B cell (primary cell): ENCODE results near the gene RABL6. TPM values are rescaled to one million over a fixed set of nuclear protein-coding genes. Genes with fewer than 3 reads are reported as not detected.
"Not testable (repeated sequence)": the region's sequence is repeated elsewhere in the genome, so short reads cannot be mapped to it uniquely, and the experiment has no call there.

ENCODE experiments used
- ATAC-seq: fragments of 200-7000 bp; cut with Tn5 transposase; one replicate; pipeline ENCODE4 v1.10.0; 2021; ENCODE audit warnings: low read depth, mild to moderate bottlenecking, moderate number of reproducible peaks, moderate library complexity
- CTCF ChIA-PET: fragments of 350-600 bp; sonication (Branson Sonifier 250); formaldehyde crosslinking; loops from one replicate; lab custom pipeline; 2021; ENCODE audit warnings: antibody characterized with exemption, inconsistent platforms; lab: Charles Lee
- POLR2A ChIA-PET: fragments of 350-600 bp; sonication (Branson Sonifier 250); formaldehyde crosslinking; loops from one replicate; lab custom pipeline; 2021; ENCODE audit warnings: antibody characterized with exemption; lab: Charles Lee
- DNase-seq: peaks from one replicate; pipeline ENCODE4 v3.0.0; 2013
- H2AFZ ChIP-seq: 2 replicates; pipeline ENCODE4 v1.6.1; 2012; ENCODE audit warnings: mild to moderate bottlenecking, low read depth, low read length; ENCODE audit not compliant: insufficient read depth, poor library complexity, severe bottlenecking
- H3K27ac ChIP-seq, 2 donors: 1 replicate in 1 of 2; 2 replicates in 1 of 2; pipeline ENCODE4 v1.5.1; 2012 to 2013; ENCODE audit warnings: low read length in 2 of 2, mild to moderate bottlenecking in 2 of 2, moderate library complexity in 1 of 2
- H3K27me3 ChIP-seq, 4 experiments: fragments of 200-600 bp in 1 of 4; sonication (generic) in 1 of 4; replicated peaks in 1 of 4; 1 replicate in 2 of 4; 2 replicates in 2 of 4; pipeline versions ENCODE4 v1.6.1 to v1.7.0; 2013 to 2016; ENCODE audit warnings: low read length in 3 of 4, mild to moderate bottlenecking in 2 of 4, mixed read lengths in 1 of 4, moderate library complexity in 1 of 4; ENCODE audit not compliant: insufficient read depth in 4 of 4, control insufficient read depth in 3 of 4; ENCODE audit errors: control extremely low read depth in 1 of 4
- H3K36me3 ChIP-seq, 2 experiments: replicated peaks in 1 of 2; 1 replicate in 1 of 2; 2 replicates in 1 of 2; pipeline versions ENCODE4 v1.6.1 to v1.7.1; 2013; ENCODE audit warnings: low read length in 1 of 2; ENCODE audit not compliant: insufficient read depth in 2 of 2, control insufficient read depth in 1 of 2; ENCODE audit errors: control extremely low read depth in 1 of 2, extremely low read depth in 1 of 2
- H3K4me1 ChIP-seq, 2 donors: fragments of 200-600 bp in 1 of 2; sonication (generic) in 1 of 2; 1 replicate in 1 of 2; 2 replicates in 1 of 2; pipeline versions ENCODE4 v1.5.1 to v1.6.1; 2013 to 2017; ENCODE audit warnings: low read length in 2 of 2; ENCODE audit not compliant: control insufficient read depth in 2 of 2, insufficient read depth in 2 of 2
- H3K4me2 ChIP-seq: replicated peaks from 2 replicates; pipeline ENCODE3; 2012; ENCODE audit warnings: mild to moderate bottlenecking, low read depth, low read length; ENCODE audit not compliant: poor library complexity, severe bottlenecking
- H3K4me3 ChIP-seq, 5 experiments: fragments of 200-600 bp in 1 of 5; sonication (generic) in 1 of 5; 1 replicate in 3 of 5; 2 replicates in 2 of 5; pipeline versions ENCODE4 v1.5.1 to v1.7.0; 2011 to 2016; ENCODE audit warnings: low read length in 4 of 5, mild to moderate bottlenecking in 4 of 5, low read depth in 2 of 5, control low read depth in 1 of 5, moderate library complexity in 1 of 5; ENCODE audit not compliant: insufficient read depth in 1 of 5; ENCODE audit errors: control extremely low read depth in 1 of 5, extremely low read depth in 1 of 5
- H3K79me2 ChIP-seq: fragments of 200-600 bp; sonication (generic); one replicate; pipeline ENCODE4 v1.6.0; 2016; ENCODE audit warnings: low read length; ENCODE audit not compliant: control insufficient read depth, insufficient read depth
- H3K9ac ChIP-seq: fragments of 200-600 bp; sonication (generic); 2 replicates; pipeline ENCODE4 v1.6.1; 2017; ENCODE audit warnings: mild to moderate bottlenecking, low read length, moderate library complexity
- H3K9me3 ChIP-seq, 3 donors: one replicate each; pipeline versions ENCODE4 v1.6.1 to v1.7.1; 2013; ENCODE audit warnings: low read length in 2 of 3; ENCODE audit not compliant: control insufficient read depth in 2 of 3, insufficient read depth in 1 of 3; ENCODE audit errors: control extremely low read depth in 1 of 3
- H4K20me1 ChIP-seq: 2 replicates; pipeline ENCODE4 v1.6.0; 2012; ENCODE audit warnings: mild to moderate bottlenecking, low read length; ENCODE audit not compliant: insufficient read depth, control insufficient read depth, poor library complexity, severe bottlenecking
- H3K27ac Mint-ChIP-seq: one replicate; pipeline ENCODE4 v1.8.0; 2021; ENCODE audit warnings: mixed read lengths
- H3K27me3 Mint-ChIP-seq: one replicate; pipeline ENCODE4 v1.8.0; 2021; ENCODE audit warnings: mixed read lengths
- H3K4me1 Mint-ChIP-seq: one replicate; pipeline ENCODE4 v1.8.0; 2021; ENCODE audit warnings: mixed read lengths
- H3K4me3 Mint-ChIP-seq: one replicate; pipeline ENCODE4 v1.8.0; 2021; ENCODE audit warnings: mixed read lengths
- H3K9me3 Mint-ChIP-seq: one replicate; pipeline ENCODE4 v1.8.0; 2022; ENCODE audit warnings: mixed read lengths; ENCODE audit not compliant: insufficient read depth
- EZH2 ChIP-seq: IDR thresholded peaks from 2 replicates; pipeline ENCODE4 v1.6.1; 2012; ENCODE audit warnings: borderline replicate concordance, low read depth, mild to moderate bottlenecking, moderate library complexity, low read length; ENCODE audit not compliant: insufficient read depth, poor library complexity, severe bottlenecking
- WGBS: methylation state at CpG from one replicate; pipeline ENCODE4 v1.1.5; 2013; ENCODE audit warnings: missing lambda C conversion rate; ENCODE audit not compliant: insufficient coverage; 5-methylcytosine and 5-hydroxymethylcytosine counted together
- intact Hi-C: fragments of 100-400 bp; cut with micrococcal nuclease; formaldehyde crosslinking; loops from one replicate; pipeline ENCODE4 v1.10.0; 2022
- polyA plus RNA-seq: library from polyadenylated mRNA; depleted of rRNA; stranded (reverse); fragments of >200 nt; gene quantifications from 2 replicates; pipeline ENCODE4 v1.2.3, GENCODE V29; 2012
- total RNA-seq, 2 donors: library from RNA; stranded (reverse); fragments of 120-200 nt in 1 of 2; gene quantifications; 1 replicate in 1 of 2; 2 replicates in 1 of 2; pipeline versions ENCODE4 v1.2.3 to v1.2.4, GENCODE V29; 2013 to 2022
- TF ChIP-seq, protein P1 (sequence below): fragments of 200-600 bp; IDR thresholded peaks from one replicate; pipeline ENCODE4 v1.8.0; 2022; ENCODE audit warnings: antibody characterized with exemption, mild to moderate bottlenecking

Gene RABL6
- total and polyA plus RNA-seq, 2 donors (not counting 1 experiment from before 2014, with no cell fraction given) = 33.6 to 70.5 TPM

DNA sequence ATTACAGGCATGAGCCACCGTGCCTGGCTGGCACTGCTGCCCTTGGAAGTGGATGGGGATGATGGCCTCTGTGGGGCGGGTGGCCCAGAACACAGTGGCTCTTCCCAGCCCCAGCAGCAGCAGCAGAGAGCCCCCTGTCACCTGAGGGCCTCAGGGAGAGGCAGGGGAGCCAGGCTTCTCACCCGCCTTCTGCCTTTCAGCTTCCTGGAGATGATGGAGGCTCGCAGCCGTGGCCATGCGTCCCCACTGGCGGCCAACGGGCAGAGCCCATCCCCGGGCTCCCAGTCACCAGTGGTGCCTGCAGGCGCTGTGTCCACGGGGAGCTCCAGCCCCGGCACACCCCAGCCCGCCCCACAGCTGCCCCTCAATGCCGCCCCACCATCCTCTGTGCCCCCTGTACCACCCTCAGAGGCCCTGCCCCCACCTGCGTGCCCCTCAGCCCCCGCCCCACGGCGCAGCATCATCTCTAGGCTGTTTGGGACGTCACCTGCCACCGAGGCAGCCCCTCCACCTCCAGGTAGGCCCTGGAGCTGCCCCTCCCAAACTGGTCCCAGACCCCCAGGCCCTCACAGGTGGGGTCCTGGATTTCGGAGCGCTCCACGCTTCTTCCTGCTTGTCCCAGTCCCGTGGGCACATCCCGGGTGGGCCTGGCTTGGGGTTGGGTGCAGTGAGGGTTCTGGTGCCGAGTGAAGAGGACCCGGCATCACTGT, 29.6 kb downstream of the RABL6 start:
- ChIA-PET POLR2A (no interaction called here), CTCF (no interaction called here)
- peaks cover 0 to 4% of the 10 kb centered on the region in 2 experiments for H3K36me3 ChIP-seq
- H3K9me3 ChIP-seq = no peaks in the 10 kb centered on the region
- peaks cover 0 to 6% of the 10 kb centered on the region in 2 donors for H3K4me1 ChIP-seq
- 96% methylated on average over 16 of the region's 27 CpGs for WGBS
- DNase-seq (no peak), ATAC-seq (no peak)
- H3K79me2 ChIP-seq = no peaks in the 10 kb centered on the region
- H3K27me3 ChIP-seq = no peaks in the 10 kb centered on the region
- no peak overlapping the region for H3K27ac Mint-ChIP-seq
- peaks cover 7% of the 10 kb centered on the region for H4K20me1 ChIP-seq
- no peak overlapping the region for H3K27ac ChIP-seq
- H3K4me1 Mint-ChIP-seq = peaks cover 3% of the 10 kb centered on the region
- H3K4me3 ChIP-seq = no peak overlapping the region
- no peak overlapping the region for H3K4me3 Mint-ChIP-seq
- no peak overlapping the region for H3K9ac ChIP-seq
- H2AFZ ChIP-seq = no peak overlapping the region
- no peaks in the 10 kb centered on the region for H3K27me3 Mint-ChIP-seq
- no peak overlapping the region for H3K4me2 ChIP-seq
- no peaks in the 10 kb centered on the region for H3K9me3 Mint-ChIP-seq
- no peak for TF ChIP-seq EZH2
- TF ChIP-seq, protein P1, sequence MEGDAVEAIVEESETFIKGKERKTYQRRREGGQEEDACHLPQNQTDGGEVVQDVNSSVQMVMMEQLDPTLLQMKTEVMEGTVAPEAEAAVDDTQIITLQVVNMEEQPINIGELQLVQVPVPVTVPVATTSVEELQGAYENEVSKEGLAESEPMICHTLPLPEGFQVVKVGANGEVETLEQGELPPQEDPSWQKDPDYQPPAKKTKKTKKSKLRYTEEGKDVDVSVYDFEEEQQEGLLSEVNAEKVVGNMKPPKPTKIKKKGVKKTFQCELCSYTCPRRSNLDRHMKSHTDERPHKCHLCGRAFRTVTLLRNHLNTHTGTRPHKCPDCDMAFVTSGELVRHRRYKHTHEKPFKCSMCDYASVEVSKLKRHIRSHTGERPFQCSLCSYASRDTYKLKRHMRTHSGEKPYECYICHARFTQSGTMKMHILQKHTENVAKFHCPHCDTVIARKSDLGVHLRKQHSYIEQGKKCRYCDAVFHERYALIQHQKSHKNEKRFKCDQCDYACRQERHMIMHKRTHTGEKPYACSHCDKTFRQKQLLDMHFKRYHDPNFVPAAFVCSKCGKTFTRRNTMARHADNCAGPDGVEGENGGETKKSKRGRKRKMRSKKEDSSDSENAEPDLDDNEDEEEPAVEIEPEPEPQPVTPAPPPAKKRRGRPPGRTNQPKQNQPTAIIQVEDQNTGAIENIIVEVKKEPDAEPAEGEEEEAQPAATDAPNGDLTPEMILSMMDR = no peak
- intact Hi-C loops = no loop called here

DNA sequence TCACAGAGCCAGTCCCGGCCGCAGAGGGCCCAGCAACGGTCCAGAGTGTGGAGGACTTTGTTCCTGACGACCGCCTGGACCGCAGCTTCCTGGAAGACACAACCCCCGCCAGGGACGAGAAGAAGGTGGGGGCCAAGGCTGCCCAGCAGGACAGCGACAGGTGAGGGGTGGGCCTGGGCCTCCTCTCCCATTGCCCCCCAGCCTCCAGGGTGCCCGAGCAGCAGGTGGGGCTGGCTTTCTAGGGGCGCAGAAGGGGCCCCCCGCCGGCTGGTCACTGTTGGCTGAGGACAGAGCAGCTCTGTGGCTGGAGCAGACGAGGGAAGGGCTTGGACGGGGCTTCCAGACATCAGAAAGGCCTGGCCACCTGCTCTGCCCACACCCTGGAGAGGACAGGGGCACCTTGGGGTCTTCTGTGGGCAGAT, 30.1 kb downstream of the RABL6 start:
- H3K4me2 ChIP-seq, H3K4me3 Mint-ChIP-seq: not testable (repeated sequence)

More for the DNA sequence above, 30.1 kb downstream of the RABL6 start:
- H3K9me3 ChIP-seq, H3K27me3 Mint-ChIP-seq, H4K20me1 ChIP-seq, POLR2A ChIA-PET, CTCF ChIA-PET, H3K79me2 ChIP-seq, H3K9me3 Mint-ChIP-seq, H3K27me3 ChIP-seq, H3K4me1 Mint-ChIP-seq, H3K4me3 ChIP-seq, H2AFZ ChIP-seq, H3K36me3 ChIP-seq, H3K27ac ChIP-seq, H3K9ac ChIP-seq, intact Hi-C loops, ATAC-seq, H3K27ac Mint-ChIP-seq, DNase-seq: not testable (repeated sequence)
- over 99% methylated on average over 11 of the region's 15 CpGs for WGBS
- peaks cover 0 to 10% of the 10 kb centered on the region in 2 donors for H3K4me1 ChIP-seq
